ENCODE data around the gene SHC3. TPM values are rescaled to one million over a fixed set of nuclear protein-coding genes. Genes with fewer than 3 reads are reported as not detected.
"Not testable (repeated sequence)": the region's sequence is repeated elsewhere in the genome, so short reads cannot be mapped to it uniquely, and the experiment has no call there.

SHC3 gene
- total RNA-seq, 1 donor = 0.36 TPM

DNA sequence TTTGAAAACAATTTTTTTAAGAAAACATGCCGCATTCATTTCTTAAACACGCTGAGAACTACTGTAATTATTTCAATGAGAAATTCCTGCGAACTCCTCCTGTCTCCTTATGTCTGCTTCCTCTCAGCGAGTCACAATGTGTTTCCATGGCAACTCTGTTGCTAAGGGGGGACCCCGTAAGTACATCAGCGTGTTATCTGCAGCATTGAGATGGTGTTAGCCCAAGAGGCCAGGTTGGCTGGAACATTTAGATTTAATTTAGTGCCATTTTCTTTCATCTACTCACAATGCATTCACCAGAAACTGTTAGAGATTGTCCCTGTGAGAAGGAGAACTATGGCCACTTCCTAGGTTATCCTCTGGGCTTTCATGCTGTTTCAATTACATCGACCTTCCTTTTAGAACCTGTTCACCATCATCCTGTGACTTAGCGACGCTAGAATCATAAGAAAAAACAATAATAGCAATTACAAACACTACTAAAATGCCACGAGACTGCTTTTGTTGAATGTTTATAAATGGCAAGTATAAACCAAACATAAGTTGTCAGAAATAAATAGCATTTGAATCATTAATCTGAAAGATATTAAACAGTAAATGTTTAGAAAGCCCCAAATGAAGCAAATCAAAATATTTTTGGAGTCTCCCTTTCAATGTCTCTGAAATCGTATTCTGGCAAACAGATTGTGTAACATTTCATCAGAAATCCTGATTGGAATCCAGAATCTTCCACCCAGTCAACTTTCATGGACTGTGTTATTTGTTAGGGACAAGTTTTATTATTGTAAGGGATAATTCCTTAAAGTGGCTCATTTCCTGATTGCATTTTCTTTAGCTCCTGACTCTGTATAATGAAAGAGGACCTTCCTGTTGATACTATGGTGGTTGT lies 39.7 kb upstream of the SHC3 start:
- Histone ChIP-seq H3K79me2 (ENCODE audit: insufficient read depth, low read length) (no peaks in the 10 kb centered on the region), H2AFZ (ENCODE audit: low read length) (no peak overlapping the region), H4K20me1 (ENCODE audit: insufficient read depth, low read length) (no peaks in the 10 kb centered on the region), H3K4me1 (ENCODE audit: insufficient read depth, low read length) (no peaks in the 10 kb centered on the region), H3K27ac (ENCODE audit: low read depth, low read length) (no peak overlapping the region), H3K4me3 (ENCODE audit: insufficient read depth, low read length) (no peak overlapping the region), H3K36me3 (ENCODE audit: insufficient read depth, low read length) (no peaks in the 10 kb centered on the region), H3K4me2 (ENCODE audit: insufficient read depth, low read length) (no peak overlapping the region), H3K27me3 (ENCODE audit: insufficient read depth, low read length) (no peaks in the 10 kb centered on the region), H3K9me3 (ENCODE audit: low read depth, low read length) (no peaks in the 10 kb centered on the region)
- TF ChIP-seq, protein P1, sequence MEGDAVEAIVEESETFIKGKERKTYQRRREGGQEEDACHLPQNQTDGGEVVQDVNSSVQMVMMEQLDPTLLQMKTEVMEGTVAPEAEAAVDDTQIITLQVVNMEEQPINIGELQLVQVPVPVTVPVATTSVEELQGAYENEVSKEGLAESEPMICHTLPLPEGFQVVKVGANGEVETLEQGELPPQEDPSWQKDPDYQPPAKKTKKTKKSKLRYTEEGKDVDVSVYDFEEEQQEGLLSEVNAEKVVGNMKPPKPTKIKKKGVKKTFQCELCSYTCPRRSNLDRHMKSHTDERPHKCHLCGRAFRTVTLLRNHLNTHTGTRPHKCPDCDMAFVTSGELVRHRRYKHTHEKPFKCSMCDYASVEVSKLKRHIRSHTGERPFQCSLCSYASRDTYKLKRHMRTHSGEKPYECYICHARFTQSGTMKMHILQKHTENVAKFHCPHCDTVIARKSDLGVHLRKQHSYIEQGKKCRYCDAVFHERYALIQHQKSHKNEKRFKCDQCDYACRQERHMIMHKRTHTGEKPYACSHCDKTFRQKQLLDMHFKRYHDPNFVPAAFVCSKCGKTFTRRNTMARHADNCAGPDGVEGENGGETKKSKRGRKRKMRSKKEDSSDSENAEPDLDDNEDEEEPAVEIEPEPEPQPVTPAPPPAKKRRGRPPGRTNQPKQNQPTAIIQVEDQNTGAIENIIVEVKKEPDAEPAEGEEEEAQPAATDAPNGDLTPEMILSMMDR (IDR thresholded peaks at IDR 0.05; ENCODE audit: extremely low read depth, low read depth, low read length) = no peak
- DNase-seq (ENCODE audit: insufficient read length, low spot score, missing footprints) = no peak

DNA sequence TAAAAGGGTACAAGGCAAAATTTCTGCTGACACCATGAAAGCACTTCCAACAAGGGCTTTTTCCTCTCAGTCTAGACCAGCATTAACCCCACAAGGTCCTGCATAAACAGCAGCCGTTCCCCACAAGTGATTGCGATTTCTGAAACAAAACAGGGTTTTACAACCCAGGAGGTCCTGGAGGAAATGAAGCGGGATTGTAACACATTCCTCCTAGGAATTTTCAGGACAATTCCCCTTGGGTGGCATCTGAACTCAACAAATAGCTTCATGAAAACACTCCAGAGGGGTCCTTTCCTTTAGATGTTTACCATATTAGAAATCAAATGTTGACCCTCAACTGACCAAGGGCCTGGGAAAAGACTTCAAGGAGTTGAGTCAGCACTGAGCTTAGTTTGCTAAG lies 36.7 kb upstream of the SHC3 start:
- Histone ChIP-seq H2AFZ (ENCODE audit: low read length) (no peak overlapping the region), H3K4me3 (ENCODE audit: insufficient read depth, low read length) (no peak overlapping the region), H3K79me2 (ENCODE audit: insufficient read depth, low read length) (no peaks in the 10 kb centered on the region), H3K27me3 (ENCODE audit: insufficient read depth, low read length) (no peaks in the 10 kb centered on the region), H3K4me2 (ENCODE audit: insufficient read depth, low read length) (no peak overlapping the region), H3K27ac (ENCODE audit: low read depth, low read length) (no peak overlapping the region), H4K20me1 (ENCODE audit: insufficient read depth, low read length) (no peaks in the 10 kb centered on the region), H3K4me1 (ENCODE audit: insufficient read depth, low read length) (no peaks in the 10 kb centered on the region), H3K9me3 (ENCODE audit: low read depth, low read length) (no peaks in the 10 kb centered on the region), H3K36me3 (ENCODE audit: insufficient read depth, low read length) (no peaks in the 10 kb centered on the region)
- TF ChIP-seq, protein P1 (IDR thresholded peaks at IDR 0.05; ENCODE audit: extremely low read depth, low read depth, low read length) = no peak
- no peak for DNase-seq (ENCODE audit: insufficient read length, low spot score, missing footprints)

DNA sequence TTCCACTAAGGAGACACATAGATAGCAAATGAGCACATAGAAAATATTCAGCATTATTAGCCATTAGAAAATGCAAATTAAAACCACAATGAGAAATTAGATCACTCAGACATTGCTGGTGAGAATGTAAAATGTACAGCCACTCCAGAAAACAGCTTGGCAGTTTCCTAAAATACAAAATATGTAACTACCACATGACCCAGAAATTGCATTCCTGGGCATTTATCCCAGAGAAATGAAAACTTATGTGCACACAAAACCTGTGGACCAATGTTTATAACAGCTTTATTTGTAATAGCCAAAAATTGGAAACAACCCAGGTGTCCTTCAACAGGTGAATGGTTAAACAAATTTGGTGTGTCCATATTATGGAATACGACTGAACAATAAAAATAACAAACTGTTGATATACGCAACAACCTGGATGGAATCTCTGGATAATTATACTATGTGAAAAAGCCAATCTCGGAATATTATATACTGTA lies 34.8 kb upstream of the SHC3 start:
- TF ChIP-seq, protein P1 (IDR thresholded peaks at IDR 0.05; ENCODE audit: extremely low read depth, low read depth, low read length) = no peak
- no peak overlapping the region for H3K27ac ChIP-seq (ENCODE audit: low read depth, low read length)
- H3K27me3 ChIP-seq (ENCODE audit: insufficient read depth, low read length) = no peaks in the 10 kb centered on the region
- no peaks in the 10 kb centered on the region for H3K9me3 ChIP-seq (ENCODE audit: low read depth, low read length)
- H3K36me3 ChIP-seq (ENCODE audit: insufficient read depth, low read length) = no peaks in the 10 kb centered on the region
- H3K4me2 ChIP-seq (ENCODE audit: insufficient read depth, low read length) = no peak overlapping the region
- no peaks in the 10 kb centered on the region for H3K4me1 ChIP-seq (ENCODE audit: insufficient read depth, low read length)
- H3K79me2 ChIP-seq (ENCODE audit: insufficient read depth, low read length) = no peaks in the 10 kb centered on the region
- H4K20me1 ChIP-seq (ENCODE audit: insufficient read depth, low read length) = no peaks in the 10 kb centered on the region
- H3K4me3 ChIP-seq (ENCODE audit: insufficient read depth, low read length) = no peak overlapping the region
- DNase-seq (ENCODE audit: insufficient read length, low spot score, missing footprints) = no peak
- no peak overlapping the region for H2AFZ ChIP-seq (ENCODE audit: low read length)

DNA sequence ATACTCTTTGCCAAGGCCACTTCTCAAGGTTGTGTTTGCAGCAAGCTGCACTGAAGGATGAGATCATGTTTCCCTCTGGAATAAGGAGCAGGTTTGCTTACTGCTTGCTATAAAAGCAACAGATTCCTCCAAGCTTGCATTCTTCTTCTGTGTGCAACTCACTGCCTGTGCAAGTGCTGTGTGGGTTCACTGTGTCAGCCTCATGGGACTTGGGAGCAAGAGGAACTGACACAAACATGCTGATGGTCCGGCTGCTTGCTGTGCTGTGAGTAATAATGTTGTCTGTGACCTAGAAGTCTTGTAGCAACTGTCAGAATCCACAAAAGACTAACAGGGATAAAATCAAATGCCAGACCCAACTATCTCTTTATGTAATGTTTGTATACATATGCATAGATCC lies 33.6 kb upstream of the SHC3 start:
- no peak overlapping the region for H2AFZ ChIP-seq (ENCODE audit: low read length)
- H3K79me2 ChIP-seq (ENCODE audit: insufficient read depth, low read length) = no peaks in the 10 kb centered on the region
- no peaks in the 10 kb centered on the region for H3K27me3 ChIP-seq (ENCODE audit: insufficient read depth, low read length)
- TF ChIP-seq, protein P1 (IDR thresholded peaks at IDR 0.05; ENCODE audit: extremely low read depth, low read depth, low read length) = no peak
- H3K4me1 ChIP-seq (ENCODE audit: insufficient read depth, low read length) = no peaks in the 10 kb centered on the region
- H3K36me3 ChIP-seq (ENCODE audit: insufficient read depth, low read length) = no peaks in the 10 kb centered on the region
- H3K27ac ChIP-seq (ENCODE audit: low read depth, low read length) = no peak overlapping the region
- no peaks in the 10 kb centered on the region for H3K9me3 ChIP-seq (ENCODE audit: low read depth, low read length)
- no peak for DNase-seq (ENCODE audit: insufficient read length, low spot score, missing footprints)
- no peak overlapping the region for H3K4me2 ChIP-seq (ENCODE audit: insufficient read depth, low read length)
- H3K4me3 ChIP-seq (ENCODE audit: insufficient read depth, low read length) = no peak overlapping the region
- no peaks in the 10 kb centered on the region for H4K20me1 ChIP-seq (ENCODE audit: insufficient read depth, low read length)

DNA sequence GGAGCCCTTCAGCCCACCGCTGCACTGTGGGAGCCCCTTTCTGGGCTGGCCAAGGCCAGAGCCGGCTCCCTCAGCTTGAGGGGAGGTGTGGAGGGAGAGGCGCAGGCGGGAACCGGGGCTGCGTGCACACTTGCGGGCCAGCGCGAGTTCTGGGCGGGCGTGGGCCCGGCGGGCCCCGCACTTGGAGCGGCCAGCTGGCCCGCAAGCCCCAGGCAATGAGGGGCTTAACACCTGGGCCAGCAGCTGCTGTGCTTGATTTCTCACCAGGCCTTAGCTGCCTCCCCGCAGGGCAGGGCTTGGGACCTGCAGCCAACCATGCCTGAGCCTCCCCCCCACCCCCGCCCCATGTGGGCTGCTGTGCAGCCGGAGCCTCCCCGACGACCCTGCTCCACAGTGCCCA lies 30.7 kb upstream of the SHC3 start:
- not testable (repeated sequence) for H3K27ac ChIP-seq (ENCODE audit: low read depth, low read length); H3K27me3 ChIP-seq (ENCODE audit: insufficient read depth, low read length); DNase-seq (ENCODE audit: insufficient read length, low spot score, missing footprints); H3K4me3 ChIP-seq (ENCODE audit: insufficient read depth, low read length); H3K4me2 ChIP-seq (ENCODE audit: insufficient read depth, low read length); H3K36me3 ChIP-seq (ENCODE audit: insufficient read depth, low read length); H4K20me1 ChIP-seq (ENCODE audit: insufficient read depth, low read length); H3K4me1 ChIP-seq (ENCODE audit: insufficient read depth, low read length); H3K79me2 ChIP-seq (ENCODE audit: insufficient read depth, low read length); H2AFZ ChIP-seq (ENCODE audit: low read length); H3K9me3 ChIP-seq (ENCODE audit: low read depth, low read length)

All from osteoblast (primary cell).